HepG2 (cell line): ENCODE results near the gene NOTUM. TPM values are rescaled to one million over a fixed set of nuclear protein-coding genes. Genes with fewer than 3 reads are reported as not detected.

Experiments used
- ATRX ChIP-seq: sonication (generic); formaldehyde crosslinking; IDR thresholded peaks from 2 replicates; pipeline ENCODE4 v1.4.0; 2020; ENCODE audit warnings: missing genetic modification reagents, borderline replicate concordance
- EHMT2 ChIP-seq: fragments of 200-600 bp; sonication (generic); IDR thresholded peaks from 2 replicates; pipeline ENCODE4 v1.7.0; 2017; ENCODE audit warnings: antibody characterized with exemption, low read depth, low read length, borderline replicate concordance
- PAF1 ChIP-seq: IDR thresholded peaks from 2 replicates; pipeline ENCODE4 v1.6.1; 2016; ENCODE audit warnings: missing genetic modification reagents, missing compliant biosample characterization
- PATZ1 ChIP-seq: sonication (generic); formaldehyde crosslinking; IDR thresholded peaks from 2 replicates; pipeline ENCODE4 v1.4.0; 2020; ENCODE audit warnings: missing genetic modification reagents
- PAXIP1 ChIP-seq: sonication (generic); formaldehyde crosslinking; conservative IDR thresholded peaks from 2 replicates; pipeline ENCODE4 v1.4.0; 2020; ENCODE audit warnings: mild to moderate bottlenecking, missing genetic modification reagents, moderate library complexity
- SIX4 ChIP-seq: sonication (generic); formaldehyde crosslinking; IDR thresholded peaks from 2 replicates; pipeline ENCODE4 v1.4.0; 2020; ENCODE audit warnings: missing genetic modification reagents
- SRY ChIP-seq: sonication (generic); formaldehyde crosslinking; IDR thresholded peaks from 2 replicates; pipeline ENCODE4 v1.8.0; 2022; ENCODE audit warnings: mild to moderate bottlenecking, missing genetic modification reagents
- U2AF2 ChIP-seq: fragments of 200-400 bp; formaldehyde crosslinking; IDR thresholded peaks from 2 replicates; pipeline ENCODE4 v1.6.1; 2017; ENCODE audit warnings: low read depth, mild to moderate bottlenecking, low read length
- WIZ ChIP-seq: sonication (generic); formaldehyde crosslinking; IDR thresholded peaks from 2 replicates; pipeline ENCODE4 v1.5.1; 2020; ENCODE audit warnings: mild to moderate bottlenecking, missing genetic modification reagents
- ZBTB25 ChIP-seq: IDR thresholded peaks from 2 replicates; pipeline ENCODE4 v1.6.1; 2018; ENCODE audit warnings: missing genetic modification reagents
- ZBTB3 ChIP-seq: sonication (generic); formaldehyde crosslinking; IDR thresholded peaks from 2 replicates; pipeline ENCODE4 v1.4.0; 2020; ENCODE audit warnings: low read depth, mild to moderate bottlenecking, moderate library complexity, missing genetic modification reagents, borderline replicate concordance
- ZBTB43 ChIP-seq: sonication (generic); formaldehyde crosslinking; conservative IDR thresholded peaks from 2 replicates; pipeline ENCODE4 v1.4.0; 2020; ENCODE audit warnings: missing genetic modification reagents
- ZFAT ChIP-seq: sonication (generic); formaldehyde crosslinking; conservative IDR thresholded peaks from 2 replicates; pipeline ENCODE4 v1.8.1; 2023; ENCODE audit warnings: missing genetic modification reagents, inconsistent platforms
- ZKSCAN5 ChIP-seq: sonication (generic); formaldehyde crosslinking; IDR thresholded peaks from 2 replicates; pipeline ENCODE4 v1.5.1; 2020; ENCODE audit warnings: mild to moderate bottlenecking, missing genetic modification reagents
- ZNF180 ChIP-seq: sonication (generic); formaldehyde crosslinking; IDR thresholded peaks from 2 replicates; pipeline ENCODE4 v1.4.0; 2020; ENCODE audit warnings: low read depth, missing genetic modification reagents, borderline replicate concordance
- ZNF251 ChIP-seq: sonication (generic); formaldehyde crosslinking; IDR thresholded peaks from 2 replicates; pipeline ENCODE4 v1.9.0; 2021; ENCODE audit warnings: mild to moderate bottlenecking, missing genetic modification reagents
- ZNF280B ChIP-seq: sonication (generic); formaldehyde crosslinking; IDR thresholded peaks from 2 replicates; pipeline ENCODE4 v1.5.0; 2020; ENCODE audit warnings: missing genetic modification reagents, mild to moderate bottlenecking, borderline replicate concordance
- ZNF333 ChIP-seq: sonication (generic); formaldehyde crosslinking; IDR thresholded peaks from 2 replicates; pipeline ENCODE4 v1.4.0; 2020; ENCODE audit warnings: mild to moderate bottlenecking, missing genetic modification reagents, borderline replicate concordance
- ZNF33A ChIP-seq: sonication (generic); formaldehyde crosslinking; IDR thresholded peaks from 2 replicates; pipeline ENCODE4 v1.5.1; 2020; ENCODE audit warnings: missing genetic modification reagents, mild to moderate bottlenecking, moderate library complexity, borderline replicate concordance
- ZNF543 ChIP-seq: sonication (generic); formaldehyde crosslinking; IDR thresholded peaks from 2 replicates; pipeline ENCODE4 v1.4.0; 2020; ENCODE audit warnings: mild to moderate bottlenecking, missing genetic modification reagents
- polyA plus RNA-seq, 8 experiments: library from polyadenylated mRNA; depleted of rRNA in 3 of 8; stranded (reverse) in 7 of 8; unstranded in 1 of 8; fragments of >200 nt; fragmentation: Illumina TruSeq in 4 of 8; extraction: Trizol in 4 of 8; gene quantifications; 2 replicates each; pipeline versions ENCODE4 v1.2.1 to v1.2.3, GENCODE V29; 2011 to 2016; ENCODE audit warnings: low read depth in 4 of 8, missing spikeins in 1 of 8, mixed read lengths in 1 of 8; ENCODE audit not compliant: insufficient read depth in 1 of 8
- total RNA-seq, 5 experiments: library from RNA; depleted of rRNA; stranded (reverse); fragments of >200 nt; fragmentation: Illumina TruSeq; extraction: Trizol; gene quantifications; 2 replicates each; pipeline ENCODE4 v1.2.3, GENCODE V29; 2016; ENCODE audit warnings: low read depth in 1 of 5

Gene NOTUM
- total and polyA plus RNA-seq, 2 of the 13 experiments (the other 11 are each of a cell fraction or from before 2014, with no cell fraction given), result 150 to 160 TPM

GRCh38 chr17:81977211-81977808 is 16.3 kb upstream of the NOTUM start, which contains the start of gene ASPSCR1 (continued):
- TF ChIP-seq ZBTB25 (CRISPR knock-in tag) (peak; percentile 97; the same call in 1 of the 2 replicates), PAF1 (CRISPR knock-in tag) (no peak; the same call in 1 of the 2 replicates), ZKSCAN5 (no peak), ZNF180 (CRISPR knock-in tag) (no peak), WIZ (0 out of 2 replicates have a peak, but pooled peaks have one; percentile 14), PAXIP1 (no peak), ZNF33A (CRISPR knock-in tag) (no peak), SRY (peak; percentile 90; the same call in 1 of the 2 replicates), SIX4 (no peak), ZNF333 (CRISPR knock-in tag) (peak; percentile 96; the same call in 1 of the 2 replicates), ZNF280B (no peak), ZBTB43 (CRISPR knock-in tag) (peak; percentile 41; the same call in 1 of the 2 replicates), ZFAT (CRISPR knock-in tag) (no peak), ZNF543 (CRISPR knock-in tag) (peak; percentile 2; the same call in 1 of the 2 replicates), EHMT2 (no peak), U2AF2 (no peak), ZNF251 (no peak), ATRX (no peak), PATZ1 (CRISPR knock-in tag) (0 out of 2 replicates have a peak, but pooled peaks have one; percentile 40), ZBTB3 (CRISPR knock-in tag) (no peak)
